ENCODE data around the gene PPM1A. TPM values are rescaled to one million over a fixed set of nuclear protein-coding genes. Genes with fewer than 3 reads are reported as not detected.

Gene PPM1A
- total and polyA plus RNA-seq, 2 of the 8 experiments (the other 6 are each of a cell fraction or from before 2014, with no cell fraction given) = 14.0 to 51.2 TPM

Other genes starting within 250 kb of the PPM1A start
- gene PCNX4, start 157.3 kb upstream of the PPM1A start, total RNA-seq (2021; fragmentation: NEBNext Ultra II Directional; extraction: Animal tissue kit (Norgen Biotek cat#: 25700)) = 34.3 and 35.5 TPM in 2 replicates
- gene PCNX4, start 157.3 kb upstream of the PPM1A start, polyA plus RNA-seq (2011; rRNA removed) = 28.4 and 31.8 TPM in 2 replicates
- gene DHRS7, start 83.8 kb upstream of the PPM1A start, total RNA-seq (2021; fragmentation: NEBNext Ultra II Directional; extraction: Animal tissue kit (Norgen Biotek cat#: 25700)) = 26.1 and 27.5 TPM in 2 replicates
- 10.8 and 23.9 TPM in 2 replicates for gene DHRS7, start 83.8 kb upstream of the PPM1A start, polyA plus RNA-seq (2011; rRNA removed)
- gene C14orf39, start 236.8 kb downstream of the PPM1A start, total RNA-seq (2021; fragmentation: NEBNext Ultra II Directional; extraction: Animal tissue kit (Norgen Biotek cat#: 25700)) = 0.75 and 1.2 TPM in 2 replicates
- gene C14orf39, start 236.8 kb downstream of the PPM1A start, polyA plus RNA-seq (2011; rRNA removed) = 0.05 and 0.18 TPM in 2 replicates

All from H1 (cell line).